Nephron progenitor cell (in vitro differentiated cells): ENCODE data around the gene THSD4.

Experiments used
- DNase-seq: peaks from one replicate; pipeline ENCODE4 v3.0.0; 2021
- H3K27ac Mint-ChIP-seq: 2 replicates; pipeline ENCODE4 v1.8.0; 2021; ENCODE audit warnings: mild to moderate bottlenecking, moderate library complexity, mixed read lengths
- H3K27me3 Mint-ChIP-seq: 2 replicates; pipeline ENCODE4 v1.8.0; 2021; ENCODE audit warnings: mild to moderate bottlenecking, low read depth, mixed read lengths; ENCODE audit not compliant: poor library complexity
- H3K36me3 Mint-ChIP-seq: 2 replicates; pipeline ENCODE4 v1.8.0; 2021; ENCODE audit warnings: low read depth, mixed read lengths
- H3K4me1 Mint-ChIP-seq: 2 replicates; pipeline ENCODE4 v1.8.0; 2021; ENCODE audit warnings: mixed read lengths
- H3K4me3 Mint-ChIP-seq: 2 replicates; pipeline ENCODE4 v1.8.0; 2021; ENCODE audit warnings: mild to moderate bottlenecking, moderate library complexity, mixed read lengths
- H3K9me3 Mint-ChIP-seq: 2 replicates; pipeline ENCODE4 v1.8.0; 2021; ENCODE audit warnings: mild to moderate bottlenecking, moderate library complexity, mixed read lengths
- TF ChIP-seq, protein P1 (sequence below): fragments of 200-600 bp; sonication (generic); IDR thresholded peaks from 2 replicates; pipeline ENCODE4 v1.5.0; 2021; ENCODE audit warnings: antibody characterized with exemption

Gene THSD4

DNA sequence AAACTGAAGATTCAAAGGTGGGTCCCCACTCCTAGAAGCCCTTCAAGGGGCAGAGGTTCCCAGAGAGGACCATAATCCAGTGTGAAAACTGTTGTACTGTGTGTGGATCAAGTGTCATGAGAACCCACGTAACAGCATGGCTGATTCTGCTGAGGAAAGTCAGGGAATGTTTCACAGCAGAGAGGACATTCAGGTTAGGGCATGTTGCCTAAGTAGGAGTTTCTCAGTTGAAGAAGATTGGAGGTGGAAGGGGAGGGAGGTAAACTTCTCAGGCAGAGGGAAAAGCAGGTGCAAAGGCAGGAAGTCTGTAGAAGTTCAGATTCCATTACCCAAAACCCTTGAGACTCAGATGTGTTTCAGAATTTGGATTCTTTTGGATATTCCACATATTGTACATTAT lies 448.9 kb downstream of the THSD4 start:
- TF ChIP-seq, protein P1, sequence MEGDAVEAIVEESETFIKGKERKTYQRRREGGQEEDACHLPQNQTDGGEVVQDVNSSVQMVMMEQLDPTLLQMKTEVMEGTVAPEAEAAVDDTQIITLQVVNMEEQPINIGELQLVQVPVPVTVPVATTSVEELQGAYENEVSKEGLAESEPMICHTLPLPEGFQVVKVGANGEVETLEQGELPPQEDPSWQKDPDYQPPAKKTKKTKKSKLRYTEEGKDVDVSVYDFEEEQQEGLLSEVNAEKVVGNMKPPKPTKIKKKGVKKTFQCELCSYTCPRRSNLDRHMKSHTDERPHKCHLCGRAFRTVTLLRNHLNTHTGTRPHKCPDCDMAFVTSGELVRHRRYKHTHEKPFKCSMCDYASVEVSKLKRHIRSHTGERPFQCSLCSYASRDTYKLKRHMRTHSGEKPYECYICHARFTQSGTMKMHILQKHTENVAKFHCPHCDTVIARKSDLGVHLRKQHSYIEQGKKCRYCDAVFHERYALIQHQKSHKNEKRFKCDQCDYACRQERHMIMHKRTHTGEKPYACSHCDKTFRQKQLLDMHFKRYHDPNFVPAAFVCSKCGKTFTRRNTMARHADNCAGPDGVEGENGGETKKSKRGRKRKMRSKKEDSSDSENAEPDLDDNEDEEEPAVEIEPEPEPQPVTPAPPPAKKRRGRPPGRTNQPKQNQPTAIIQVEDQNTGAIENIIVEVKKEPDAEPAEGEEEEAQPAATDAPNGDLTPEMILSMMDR: no peak
- H3K4me1 Mint-ChIP-seq: peaks cover 40% of the 10 kb centered on the region
- H3K4me3 Mint-ChIP-seq: no peak overlapping the region
- no peaks in the 10 kb centered on the region for H3K27me3 Mint-ChIP-seq
- no peak for DNase-seq
- peaks cover 7% of the 10 kb centered on the region for H3K9me3 Mint-ChIP-seq
- peaks cover 4% of the 10 kb centered on the region for H3K36me3 Mint-ChIP-seq
- no peak overlapping the region for H3K27ac Mint-ChIP-seq

DNA sequence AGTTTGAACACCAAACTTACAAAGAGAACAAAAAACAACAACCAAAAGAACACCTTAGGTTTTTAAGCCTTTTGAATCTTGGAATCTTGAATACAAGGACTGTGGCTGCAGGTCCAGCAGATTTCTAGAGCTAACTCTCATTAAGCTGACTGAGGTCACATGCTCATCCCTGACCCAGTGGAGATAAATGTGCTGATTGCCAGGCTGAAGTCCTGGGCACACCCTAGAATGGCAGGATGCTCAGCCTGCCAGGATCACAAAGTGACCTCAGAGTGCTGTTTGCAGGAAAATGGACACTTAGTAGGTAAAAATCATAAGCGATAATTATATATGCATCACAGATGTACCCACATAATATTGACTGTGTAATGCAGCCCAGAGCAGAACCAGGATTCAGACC lies 449.7 kb downstream of the THSD4 start:
- peak overlapping the region; percentile 91 for H3K27ac Mint-ChIP-seq
- peaks cover 7% of the 10 kb centered on the region for H3K36me3 Mint-ChIP-seq
- peaks cover 4% of the 10 kb centered on the region for H3K9me3 Mint-ChIP-seq
- H3K27me3 Mint-ChIP-seq: no peaks in the 10 kb centered on the region
- H3K4me3 Mint-ChIP-seq: no peak overlapping the region
- no peak for DNase-seq
- TF ChIP-seq, protein P1: no peak
- peaks cover 37% of the 10 kb centered on the region for H3K4me1 Mint-ChIP-seq

DNA sequence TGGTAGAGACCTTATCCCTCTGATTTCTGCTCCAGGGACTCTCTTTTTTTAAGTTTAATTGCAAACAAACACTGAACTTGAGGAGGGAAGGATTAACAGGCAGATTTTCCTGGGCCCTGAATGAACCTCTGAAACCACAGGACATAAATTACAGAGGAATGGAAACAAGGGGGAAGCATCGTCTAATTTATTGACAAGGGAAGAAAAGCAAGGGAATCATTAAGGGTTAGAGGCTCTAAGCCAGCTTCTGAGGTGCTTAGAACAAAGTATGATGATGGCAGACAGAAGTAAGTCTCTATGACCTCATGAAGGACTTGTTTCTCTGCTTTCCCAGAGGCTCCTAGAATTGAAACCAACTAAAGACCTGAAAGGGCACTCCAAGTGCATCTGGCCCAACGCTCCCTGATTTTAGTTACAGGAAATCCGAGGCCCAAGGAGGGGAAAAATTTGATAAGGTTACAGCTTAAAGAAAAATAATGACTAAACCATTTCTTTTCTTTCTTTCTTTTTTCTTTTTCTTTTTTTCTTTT lies 450.4 kb downstream of the THSD4 start:
- peak overlapping the region; percentile 91 for H3K27ac Mint-ChIP-seq
- H3K27me3 Mint-ChIP-seq: no peaks in the 10 kb centered on the region
- TF ChIP-seq, protein P1: no peak
- H3K36me3 Mint-ChIP-seq: peaks cover 7% of the 10 kb centered on the region
- no peak overlapping the region for H3K4me3 Mint-ChIP-seq
- peaks cover 39% of the 10 kb centered on the region for H3K4me1 Mint-ChIP-seq
- H3K9me3 Mint-ChIP-seq: peaks cover 4% of the 10 kb centered on the region
- DNase-seq: no peak

DNA sequence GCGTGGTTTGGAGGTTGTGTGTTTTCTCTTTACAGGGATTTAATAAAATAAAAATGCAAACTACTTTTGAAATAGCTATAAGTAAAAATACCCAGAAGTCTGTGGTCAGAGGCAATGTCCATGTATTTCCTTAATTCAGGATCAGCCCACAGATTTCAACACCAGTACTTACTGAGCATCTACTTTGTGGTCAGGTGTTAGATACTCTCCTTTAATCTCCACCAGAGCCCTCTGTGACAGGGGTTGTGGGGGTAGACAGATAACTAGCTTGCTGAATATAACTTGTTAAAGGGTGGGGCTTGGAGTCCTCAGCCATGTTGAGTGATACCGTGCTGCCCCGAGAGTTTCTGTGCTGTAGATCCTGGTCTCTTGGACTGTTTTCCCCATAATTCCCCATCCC lies 451.0 kb downstream of the THSD4 start:
- Mint-ChIP-seq H3K27me3 (no peaks in the 10 kb centered on the region), H3K4me3 (no peak overlapping the region), H3K9me3 (peaks cover 4% of the 10 kb centered on the region), H3K4me1 (peaks cover 44% of the 10 kb centered on the region), H3K36me3 (peaks cover 7% of the 10 kb centered on the region), H3K27ac (peak overlapping the region; percentile 22)
- no peak for DNase-seq
- TF ChIP-seq, protein P1: no peak

DNA sequence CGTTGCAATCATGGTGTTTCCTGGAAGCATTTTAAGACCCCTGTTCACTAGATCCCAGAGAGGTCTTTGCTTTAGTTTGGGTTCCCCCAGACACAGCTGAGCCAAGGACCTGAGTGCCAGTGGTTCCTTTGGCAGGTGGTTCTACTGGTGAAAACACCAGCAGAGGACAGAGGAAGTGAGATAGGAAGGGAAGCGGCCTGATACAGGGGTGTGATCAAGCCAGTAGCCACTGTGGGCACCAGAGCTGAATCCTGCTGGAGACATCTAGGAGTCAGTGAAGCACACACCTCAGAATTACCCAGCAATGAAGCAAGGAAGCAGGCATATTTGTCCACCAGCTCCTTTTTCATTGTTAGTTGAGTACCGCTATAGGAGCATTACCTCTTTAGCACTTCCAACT lies 451.9 kb downstream of the THSD4 start:
- H3K4me3 Mint-ChIP-seq: no peak overlapping the region
- H3K4me1 Mint-ChIP-seq: peaks cover 50% of the 10 kb centered on the region
- DNase-seq: no peak
- TF ChIP-seq, protein P1: no peak
- peak overlapping the region; percentile 87 for H3K27ac Mint-ChIP-seq
- H3K9me3 Mint-ChIP-seq: peaks cover 4% of the 10 kb centered on the region
- H3K27me3 Mint-ChIP-seq: no peaks in the 10 kb centered on the region
- H3K36me3 Mint-ChIP-seq: peaks cover 7% of the 10 kb centered on the region

DNA sequence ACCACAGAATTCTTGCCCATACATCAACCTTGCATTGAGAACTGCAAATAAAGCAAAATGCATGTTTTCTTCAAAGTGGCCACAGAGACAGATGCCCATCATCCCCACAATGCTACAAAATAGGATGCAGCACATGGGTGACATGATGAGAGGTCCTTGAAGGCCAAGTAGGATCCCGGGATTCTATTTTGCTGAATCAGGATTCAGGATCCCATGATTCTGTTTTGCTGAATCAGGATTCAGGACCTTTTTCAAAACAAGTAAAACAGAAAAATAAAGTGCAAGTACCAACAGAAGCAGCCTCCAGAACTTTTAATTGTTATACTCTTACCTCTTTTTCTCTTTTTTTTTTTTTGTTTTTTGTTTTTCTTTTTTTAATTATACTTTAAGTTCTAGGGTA lies 453.0 kb downstream of the THSD4 start:
- Mint-ChIP-seq H3K27ac (peak overlapping the region; percentile 44), H3K36me3 (peaks cover 7% of the 10 kb centered on the region), H3K4me3 (no peak overlapping the region), H3K9me3 (peaks cover 4% of the 10 kb centered on the region), H3K4me1 (peaks cover 57% of the 10 kb centered on the region), H3K27me3 (peaks cover 3% of the 10 kb centered on the region)
- TF ChIP-seq, protein P1: no peak
- no peak for DNase-seq
